Mesothelial cell of epicardium (in vitro differentiated cells): ENCODE measurements around the gene ZNF467. TPM values are rescaled to one million over a fixed set of nuclear protein-coding genes. Genes with fewer than 3 reads are reported as not detected.

Experiments used
- DNase-seq, 2 experiments: peaks; one replicate each; pipeline ENCODE4 v3.0.0; 2021; ENCODE audit warnings: low spot score in 2 of 2; ENCODE audit not compliant: unreplicated experiment in 2 of 2
- H3K27ac Mint-ChIP-seq: 2 replicates; pipeline ENCODE4 v1.8.0; 2021; ENCODE audit warnings: mixed read lengths
- H3K27me3 Mint-ChIP-seq: 2 replicates; pipeline ENCODE4 v1.8.0; 2021; ENCODE audit warnings: low read depth, mixed read lengths
- H3K36me3 Mint-ChIP-seq: 2 replicates; pipeline ENCODE4 v1.8.0; 2021; ENCODE audit warnings: mixed read lengths
- H3K4me1 Mint-ChIP-seq: 2 replicates; pipeline ENCODE4 v1.8.0; 2021; ENCODE audit warnings: mixed read lengths
- H3K4me3 Mint-ChIP-seq: 2 replicates; pipeline ENCODE4 v1.8.0; 2021; ENCODE audit warnings: mild to moderate bottlenecking, moderate library complexity, mixed read lengths
- H3K9me3 Mint-ChIP-seq: 2 replicates; pipeline ENCODE4 v1.8.0; 2021; ENCODE audit warnings: mixed read lengths
- total RNA-seq: library from RNA; stranded (reverse); gene quantifications from 3 replicates; pipeline ENCODE4 v1.2.1, GENCODE V29; 2021
- TF ChIP-seq, protein P1 (sequence below): fragments of 200-600 bp; sonication (generic); IDR thresholded peaks from one replicate; pipeline ENCODE4 v1.5.0; 2021; ENCODE audit warnings: antibody characterized with exemption; ENCODE audit not compliant: unreplicated experiment

Gene ZNF467
- total RNA-seq, 1 donor from 2014 or later, result 38.9 TPM

DNA sequence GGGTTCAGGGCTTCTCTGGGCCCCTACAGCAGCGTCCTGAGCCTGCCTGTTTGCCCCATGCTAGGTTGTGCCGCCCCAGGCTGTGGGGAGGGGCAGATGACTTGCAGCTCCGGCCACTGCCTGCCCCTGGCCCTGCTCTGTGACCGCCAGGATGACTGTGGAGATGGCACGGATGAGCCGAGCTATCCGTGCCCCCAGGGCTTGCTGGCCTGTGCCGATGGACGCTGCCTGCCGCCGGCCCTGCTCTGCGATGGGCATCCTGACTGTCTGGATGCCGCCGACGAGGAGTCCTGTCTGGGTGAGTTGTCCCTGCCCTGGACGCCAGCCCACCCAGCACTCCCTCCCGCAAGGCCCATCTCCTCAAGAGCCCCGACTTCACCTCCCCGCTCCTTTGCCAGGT lies 15.7 kb upstream of the ZNF467 start:
- Mint-ChIP-seq H3K36me3 (no peaks in the 10 kb centered on the region), H3K4me1 (peaks cover 6% of the 10 kb centered on the region), H3K9me3 (no peaks in the 10 kb centered on the region), H3K27ac (no peak overlapping the region), H3K4me3 (no peak overlapping the region), H3K27me3 (peaks cover 59% of the 10 kb centered on the region)
- TF ChIP-seq, protein P1, sequence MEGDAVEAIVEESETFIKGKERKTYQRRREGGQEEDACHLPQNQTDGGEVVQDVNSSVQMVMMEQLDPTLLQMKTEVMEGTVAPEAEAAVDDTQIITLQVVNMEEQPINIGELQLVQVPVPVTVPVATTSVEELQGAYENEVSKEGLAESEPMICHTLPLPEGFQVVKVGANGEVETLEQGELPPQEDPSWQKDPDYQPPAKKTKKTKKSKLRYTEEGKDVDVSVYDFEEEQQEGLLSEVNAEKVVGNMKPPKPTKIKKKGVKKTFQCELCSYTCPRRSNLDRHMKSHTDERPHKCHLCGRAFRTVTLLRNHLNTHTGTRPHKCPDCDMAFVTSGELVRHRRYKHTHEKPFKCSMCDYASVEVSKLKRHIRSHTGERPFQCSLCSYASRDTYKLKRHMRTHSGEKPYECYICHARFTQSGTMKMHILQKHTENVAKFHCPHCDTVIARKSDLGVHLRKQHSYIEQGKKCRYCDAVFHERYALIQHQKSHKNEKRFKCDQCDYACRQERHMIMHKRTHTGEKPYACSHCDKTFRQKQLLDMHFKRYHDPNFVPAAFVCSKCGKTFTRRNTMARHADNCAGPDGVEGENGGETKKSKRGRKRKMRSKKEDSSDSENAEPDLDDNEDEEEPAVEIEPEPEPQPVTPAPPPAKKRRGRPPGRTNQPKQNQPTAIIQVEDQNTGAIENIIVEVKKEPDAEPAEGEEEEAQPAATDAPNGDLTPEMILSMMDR, result no peak
- DNase-seq, result no peak

DNA sequence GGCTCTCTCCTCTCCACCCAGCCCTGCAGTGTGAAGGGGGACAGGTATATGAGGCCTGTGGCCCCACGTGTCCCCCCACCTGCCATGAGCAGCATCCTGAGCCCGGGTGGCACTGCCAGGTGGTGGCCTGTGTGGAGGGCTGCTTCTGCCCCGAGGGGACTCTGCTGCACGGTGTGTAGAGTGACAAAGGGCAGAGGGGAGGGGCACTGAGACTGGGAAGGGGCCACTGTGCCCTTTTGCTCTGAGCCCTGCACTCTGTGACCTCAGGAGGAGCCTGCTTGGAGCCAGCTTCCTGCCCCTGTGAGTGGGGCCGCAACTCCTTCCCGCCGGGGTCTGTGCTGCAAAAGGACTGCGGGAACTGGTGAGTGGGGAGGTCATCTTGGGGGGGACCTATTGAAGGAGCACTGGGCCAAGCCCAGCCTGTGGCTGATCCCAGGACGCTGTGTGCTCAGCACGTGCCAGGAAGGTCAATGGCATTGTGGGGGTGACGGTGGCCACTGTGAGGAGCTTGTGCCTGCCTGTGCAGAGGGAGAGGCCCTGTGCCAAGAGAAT lies 15.0 kb upstream of the ZNF467 start:
- DNase-seq, result no peak
- TF ChIP-seq, protein P1, result no peak
- Mint-ChIP-seq H3K36me3 (no peaks in the 10 kb centered on the region), H3K9me3 (no peaks in the 10 kb centered on the region), H3K27me3 (peaks cover 56% of the 10 kb centered on the region), H3K4me3 (no peak overlapping the region), H3K4me1 (peaks cover 12% of the 10 kb centered on the region), H3K27ac (no peak overlapping the region)

DNA sequence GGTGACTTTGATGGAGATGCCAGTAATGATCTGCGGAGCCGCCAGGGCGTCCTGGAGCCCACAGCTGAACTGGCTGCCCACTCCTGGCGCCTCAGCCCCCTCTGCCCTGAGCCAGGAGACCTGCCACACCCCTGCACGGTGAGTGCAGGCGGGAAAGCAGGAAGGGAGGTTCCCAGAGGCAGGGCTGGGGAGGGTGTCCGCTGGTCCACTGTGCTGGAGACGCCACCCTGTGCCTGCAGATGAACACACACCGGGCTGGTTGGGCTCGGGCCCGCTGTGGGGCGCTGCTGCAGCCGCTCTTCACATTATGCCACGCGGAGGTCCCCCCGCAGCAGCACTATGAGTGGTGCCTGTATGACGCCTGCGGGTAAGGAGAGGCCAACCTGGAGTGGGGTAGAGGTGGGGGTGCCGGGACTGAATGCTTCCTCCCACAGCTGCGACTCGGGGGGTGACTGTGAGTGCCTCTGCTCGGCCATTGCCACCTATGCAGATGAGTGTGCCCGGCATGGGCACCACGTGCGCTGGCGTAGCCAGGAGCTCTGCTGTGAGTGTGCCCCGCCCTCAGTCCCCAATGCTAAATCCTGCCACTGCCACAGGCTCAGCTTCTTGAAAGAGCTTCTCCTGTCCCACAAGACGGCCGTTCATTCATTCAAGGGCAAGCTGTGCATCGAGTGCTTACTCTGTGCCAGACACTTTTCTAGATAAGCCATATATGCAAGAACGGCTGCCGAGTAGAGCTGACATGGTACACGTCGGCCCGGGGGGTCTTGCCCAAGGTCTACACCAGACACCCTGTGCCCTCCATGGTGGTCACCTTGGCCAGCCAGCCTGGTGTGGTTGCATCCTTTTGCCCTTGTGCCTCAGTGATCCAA lies 14.3 kb upstream of the ZNF467 start:
- Mint-ChIP-seq H3K4me3 (no peak overlapping the region), H3K27me3 (peaks cover 52% of the 10 kb centered on the region), H3K27ac (no peak overlapping the region), H3K4me1 (peaks cover 18% of the 10 kb centered on the region), H3K9me3 (no peaks in the 10 kb centered on the region), H3K36me3 (no peaks in the 10 kb centered on the region)
- DNase-seq, result no peak
- TF ChIP-seq, protein P1, result no peak

DNA sequence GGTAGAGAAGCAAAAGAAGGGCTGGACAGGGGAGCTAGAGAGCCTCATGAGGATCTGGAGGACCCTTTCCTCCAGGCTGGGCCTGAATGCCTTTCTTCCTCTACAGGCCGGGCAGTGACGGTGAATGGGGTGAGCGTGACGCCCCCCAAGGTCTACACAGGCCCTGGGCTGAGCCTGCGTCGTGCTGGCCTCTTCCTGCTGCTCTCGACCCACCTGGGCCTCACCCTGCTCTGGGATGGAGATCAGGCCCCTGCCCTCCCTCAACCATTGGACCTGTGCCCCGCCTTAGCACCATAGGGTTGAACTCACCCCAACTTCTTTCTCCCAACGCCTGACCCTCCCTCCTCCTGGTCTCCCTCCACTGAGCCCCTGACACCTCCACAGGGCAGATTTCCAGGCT lies 12.6 kb upstream of the ZNF467 start:
- Mint-ChIP-seq H3K4me1 (peaks cover 32% of the 10 kb centered on the region), H3K9me3 (no peaks in the 10 kb centered on the region), H3K27ac (no peak overlapping the region), H3K4me3 (no peak overlapping the region), H3K36me3 (no peaks in the 10 kb centered on the region), H3K27me3 (peaks cover 42% of the 10 kb centered on the region)
- TF ChIP-seq, protein P1, result no peak
- no peak for DNase-seq

DNA sequence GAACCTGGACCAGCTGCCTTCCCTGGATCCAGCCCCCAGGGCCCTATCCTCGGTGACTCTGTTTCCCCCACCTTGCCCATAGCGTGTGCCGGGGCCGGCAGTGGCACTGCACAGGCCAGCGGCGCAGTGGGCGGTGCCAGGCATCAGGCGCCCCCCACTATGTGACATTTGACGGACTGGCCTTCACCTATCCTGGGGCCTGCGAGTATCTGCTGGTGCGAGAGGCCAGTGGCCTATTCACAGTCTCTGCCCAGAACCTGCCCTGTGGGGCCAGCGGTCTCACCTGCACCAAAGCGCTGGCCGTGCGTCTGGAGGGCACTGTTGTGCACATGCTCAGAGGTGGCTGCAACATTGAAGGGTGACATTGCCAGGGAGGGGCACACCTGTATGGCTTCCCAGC lies 12.0 kb upstream of the ZNF467 start:
- Mint-ChIP-seq H3K36me3 (no peaks in the 10 kb centered on the region), H3K27me3 (peaks cover 36% of the 10 kb centered on the region), H3K27ac (no peak overlapping the region), H3K4me3 (no peak overlapping the region), H3K4me1 (peaks cover 31% of the 10 kb centered on the region), H3K9me3 (no peaks in the 10 kb centered on the region)
- TF ChIP-seq, protein P1, result no peak
- no peak for DNase-seq
